Neural progenitor cell (in vitro differentiated cells): ENCODE measurements around the gene SIRT6. TPM values are rescaled to one million over a fixed set of nuclear protein-coding genes. Genes with fewer than 3 reads are reported as not detected.

Source experiments
- DNase-seq: peaks from one replicate; pipeline ENCODE4 v3.0.0-alpha.2; 2016; ENCODE audit warnings: low spot score
- H2AFZ ChIP-seq: fragments of 200-600 bp; sonication (generic); replicated peaks from 2 replicates; pipeline ENCODE4 v1.6.1; 2016; ENCODE audit warnings: antibody characterized with exemption
- H3F3A ChIP-seq: fragments of 200-600 bp; sonication (generic); 2 replicates; pipeline ENCODE4 v1.6.1; 2016; ENCODE audit warnings: antibody characterized with exemption, low read depth
- H3K27ac ChIP-seq: fragments of 200-600 bp; sonication (generic); 2 replicates; pipeline ENCODE4 v1.5.1; 2016; ENCODE audit warnings: mild to moderate bottlenecking
- H3K27me3 ChIP-seq: fragments of 200-600 bp; sonication (generic); 2 replicates; pipeline ENCODE4 v1.6.1; 2016; ENCODE audit warnings: mild to moderate bottlenecking, moderate library complexity
- H3K36me3 ChIP-seq: fragments of 200-600 bp; sonication (generic); 2 replicates; pipeline ENCODE4 v1.5.1; 2016
- H3K4me1 ChIP-seq: fragments of 200-600 bp; sonication (generic); 2 replicates; pipeline ENCODE4 v1.6.1; 2016; ENCODE audit warnings: mixed run types
- H3K4me2 ChIP-seq: fragments of 200-600 bp; sonication (generic); 2 replicates; pipeline ENCODE4 v1.6.1; 2016
- H3K4me3 ChIP-seq: fragments of 200-600 bp; sonication (generic); 2 replicates; pipeline ENCODE4 v1.5.1; 2016
- H3K79me2 ChIP-seq: fragments of 200-600 bp; sonication (generic); 2 replicates; pipeline ENCODE4 v1.6.1; 2016; ENCODE audit warnings: low read depth
- H3K9ac ChIP-seq: fragments of 200-600 bp; sonication (generic); 2 replicates; pipeline ENCODE4 v1.6.1; 2016
- H3K9me3 ChIP-seq: fragments of 200-600 bp; sonication (generic); 2 replicates; pipeline ENCODE4 v1.5.1; 2016; ENCODE audit warnings: low read depth
- H4K20me1 ChIP-seq: fragments of 200-600 bp; sonication (generic); 2 replicates; pipeline ENCODE4 v1.6.1; 2016; ENCODE audit warnings: low read depth
- H3K27ac Mint-ChIP-seq: 3 replicates; pipeline ENCODE4 v1.8.0; 2021; ENCODE audit warnings: mixed read lengths
- H3K27me3 Mint-ChIP-seq: 2 replicates; pipeline ENCODE4 v1.8.0; 2022; ENCODE audit warnings: low read depth, mild to moderate bottlenecking, inconsistent platforms, moderate library complexity, mixed read lengths; ENCODE audit not compliant: insufficient read depth
- H3K36me3 Mint-ChIP-seq: 3 replicates; pipeline ENCODE4 v1.8.0; 2021; ENCODE audit warnings: mixed read lengths
- H3K4me1 Mint-ChIP-seq: 3 replicates; pipeline ENCODE4 v1.8.0; 2021; ENCODE audit warnings: mixed read lengths
- H3K4me3 Mint-ChIP-seq: 3 replicates; pipeline ENCODE4 v1.8.0; 2021; ENCODE audit warnings: mild to moderate bottlenecking, moderate library complexity, mixed read lengths
- H3K9me3 Mint-ChIP-seq: 3 replicates; pipeline ENCODE4 v1.8.0; 2020; ENCODE audit warnings: mixed read lengths
- EZH2 ChIP-seq: fragments of 200-600 bp; sonication (generic); IDR thresholded peaks from 2 replicates; pipeline ENCODE4 v1.6.1; 2017; ENCODE audit warnings: antibody characterized with exemption, mild to moderate bottlenecking, moderate library complexity
- EZH2phosphoT487 ChIP-seq: fragments of 200-600 bp; sonication (generic); IDR thresholded peaks from 2 replicates; pipeline ENCODE4 v1.6.1; 2017; ENCODE audit warnings: antibody characterized with exemption
- total RNA-seq: library from RNA; depleted of rRNA; stranded (reverse); fragments of >200 nt; gene quantifications from 2 replicates; pipeline ENCODE4 v1.2.3, GENCODE V29; 2015; ENCODE audit warnings: low replicate concordance
- TF ChIP-seq, protein P1 (sequence below): fragments of 200-600 bp; sonication (generic); IDR thresholded peaks from 2 replicates; pipeline ENCODE4 v1.5.1; 2017; ENCODE audit warnings: antibody characterized with exemption, mild to moderate bottlenecking

SIRT6 gene
- total RNA-seq, 1 donor from 2014 or later: 20.1 TPM

DNA sequence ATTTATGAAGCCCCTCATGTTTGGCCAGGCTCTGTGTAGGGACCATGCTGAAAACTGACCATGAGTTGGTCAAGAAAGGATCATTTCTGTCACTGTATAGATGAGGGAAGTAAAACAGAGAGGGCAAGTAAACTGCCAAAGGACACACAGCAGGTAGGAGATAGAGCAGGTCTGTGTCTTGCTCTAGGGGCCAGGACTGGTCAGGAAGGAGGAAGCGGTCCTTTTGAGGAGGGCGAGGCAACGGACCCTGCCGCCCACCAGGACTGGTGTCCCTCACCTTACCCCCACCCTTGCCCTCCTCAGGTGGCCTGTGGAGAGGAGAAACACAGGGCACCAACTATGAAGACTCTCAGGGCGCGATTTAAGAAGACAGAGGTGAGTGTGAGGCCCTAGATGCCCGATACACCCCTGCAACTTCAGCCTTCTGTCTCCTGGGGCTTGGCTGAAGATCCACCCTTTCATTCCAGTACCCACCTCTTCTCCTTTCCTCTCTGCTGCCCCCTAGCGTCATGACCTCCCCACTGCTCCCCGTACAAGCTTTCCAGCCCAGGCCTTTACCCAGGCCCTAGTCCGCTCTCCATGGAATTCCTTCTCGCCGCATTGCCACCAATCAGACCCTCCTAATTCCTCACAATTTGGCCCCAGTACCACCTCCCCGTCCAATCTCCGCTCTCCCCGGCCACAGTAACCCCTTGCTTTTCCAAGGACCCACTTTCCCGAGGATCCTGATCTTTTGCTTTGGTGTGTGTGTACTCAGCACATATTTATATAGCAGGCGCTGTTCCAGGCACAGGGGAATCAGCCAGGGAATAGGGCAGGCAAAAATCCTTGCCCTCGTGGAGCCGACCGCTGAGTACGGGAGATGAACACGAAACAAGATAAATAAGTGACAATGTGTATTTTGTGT lies 4.0 kb upstream of the SIRT6 start:
- no peaks in the 10 kb centered on the region for H4K20me1 ChIP-seq
- no peaks in the 10 kb centered on the region for H3K4me1 ChIP-seq
- peak; percentile 90 for DNase-seq
- Mint-ChIP-seq H3K4me3 (peak overlapping the region; percentile 46), H3K27me3 (peaks cover 14% of the 10 kb centered on the region), H3K4me1 (peaks cover 11% of the 10 kb centered on the region), H3K27ac (no peak overlapping the region), H3K36me3 (no peaks in the 10 kb centered on the region), H3K9me3 (no peaks in the 10 kb centered on the region)
- peaks cover 6% of the 10 kb centered on the region for H3F3A ChIP-seq
- H3K79me2 ChIP-seq: peaks cover 7% of the 10 kb centered on the region
- TF ChIP-seq EZH2phosphoT487 (no peak), EZH2 (no peak)
- TF ChIP-seq, protein P1, sequence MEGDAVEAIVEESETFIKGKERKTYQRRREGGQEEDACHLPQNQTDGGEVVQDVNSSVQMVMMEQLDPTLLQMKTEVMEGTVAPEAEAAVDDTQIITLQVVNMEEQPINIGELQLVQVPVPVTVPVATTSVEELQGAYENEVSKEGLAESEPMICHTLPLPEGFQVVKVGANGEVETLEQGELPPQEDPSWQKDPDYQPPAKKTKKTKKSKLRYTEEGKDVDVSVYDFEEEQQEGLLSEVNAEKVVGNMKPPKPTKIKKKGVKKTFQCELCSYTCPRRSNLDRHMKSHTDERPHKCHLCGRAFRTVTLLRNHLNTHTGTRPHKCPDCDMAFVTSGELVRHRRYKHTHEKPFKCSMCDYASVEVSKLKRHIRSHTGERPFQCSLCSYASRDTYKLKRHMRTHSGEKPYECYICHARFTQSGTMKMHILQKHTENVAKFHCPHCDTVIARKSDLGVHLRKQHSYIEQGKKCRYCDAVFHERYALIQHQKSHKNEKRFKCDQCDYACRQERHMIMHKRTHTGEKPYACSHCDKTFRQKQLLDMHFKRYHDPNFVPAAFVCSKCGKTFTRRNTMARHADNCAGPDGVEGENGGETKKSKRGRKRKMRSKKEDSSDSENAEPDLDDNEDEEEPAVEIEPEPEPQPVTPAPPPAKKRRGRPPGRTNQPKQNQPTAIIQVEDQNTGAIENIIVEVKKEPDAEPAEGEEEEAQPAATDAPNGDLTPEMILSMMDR: peak; percentile 83
- no peaks in the 10 kb centered on the region for H3K27me3 ChIP-seq
- peak overlapping the region; percentile 80 for H2AFZ ChIP-seq
- no peaks in the 10 kb centered on the region for H3K9me3 ChIP-seq
- no peak overlapping the region for H3K4me3 ChIP-seq
- no peak overlapping the region for H3K4me2 ChIP-seq
- no peak overlapping the region for H3K27ac ChIP-seq
- H3K36me3 ChIP-seq: no peaks in the 10 kb centered on the region
- no peak overlapping the region for H3K9ac ChIP-seq

DNA sequence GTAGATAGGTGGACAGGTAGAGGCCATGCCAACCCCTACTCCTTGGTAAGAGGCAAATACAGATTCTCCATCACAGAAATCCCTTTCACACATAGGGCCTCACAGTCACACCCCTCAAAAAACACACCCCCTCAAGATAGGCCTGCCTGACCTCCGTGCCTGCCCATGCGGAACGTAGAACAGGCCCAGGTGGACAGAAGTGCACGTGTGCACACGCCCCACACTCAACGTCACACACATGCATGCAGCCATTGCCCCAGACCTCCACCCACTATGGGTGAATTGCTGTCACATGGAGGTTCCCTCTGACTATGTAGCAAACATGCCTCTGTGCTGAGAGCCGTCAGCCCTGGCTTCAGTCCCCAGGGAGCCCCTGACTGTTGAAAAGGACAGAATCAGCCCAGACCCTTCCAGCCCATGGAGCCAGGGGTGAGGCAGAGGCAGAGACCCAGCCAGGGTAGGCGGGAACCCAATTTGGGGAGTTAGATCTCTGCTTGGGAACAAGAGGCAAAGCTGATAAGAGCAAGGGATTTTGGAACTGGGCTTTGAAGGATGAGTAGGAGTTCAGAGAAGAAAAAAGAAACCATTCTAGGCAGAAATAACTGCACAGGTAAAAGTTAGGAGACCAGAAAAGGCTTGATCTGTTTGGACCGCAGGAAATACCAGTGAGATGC lies 3.2 kb upstream of the SIRT6 start:
- H3K27me3 Mint-ChIP-seq: peaks cover 14% of the 10 kb centered on the region
- H3K27ac Mint-ChIP-seq: no peak overlapping the region
- H3K27ac ChIP-seq: no peak overlapping the region
- H4K20me1 ChIP-seq: no peaks in the 10 kb centered on the region
- peaks cover 10% of the 10 kb centered on the region for H3K79me2 ChIP-seq
- no peak overlapping the region for H3K4me3 ChIP-seq
- no peak for TF ChIP-seq EZH2phosphoT487
- TF ChIP-seq, protein P1: no peak
- H3K9me3 ChIP-seq: no peaks in the 10 kb centered on the region
- no peaks in the 10 kb centered on the region for H3K36me3 Mint-ChIP-seq
- no peak overlapping the region for H3K9ac ChIP-seq
- no peaks in the 10 kb centered on the region for H3K4me1 ChIP-seq
- H3K36me3 ChIP-seq: no peaks in the 10 kb centered on the region
- DNase-seq: no peak
- H2AFZ ChIP-seq: no peak overlapping the region
- no peak overlapping the region for H3K4me3 Mint-ChIP-seq
- peaks cover 11% of the 10 kb centered on the region for H3K4me1 Mint-ChIP-seq
- H3K27me3 ChIP-seq: no peaks in the 10 kb centered on the region
- peaks cover 9% of the 10 kb centered on the region for H3F3A ChIP-seq
- H3K4me2 ChIP-seq: no peak overlapping the region
- H3K9me3 Mint-ChIP-seq: no peaks in the 10 kb centered on the region

DNA sequence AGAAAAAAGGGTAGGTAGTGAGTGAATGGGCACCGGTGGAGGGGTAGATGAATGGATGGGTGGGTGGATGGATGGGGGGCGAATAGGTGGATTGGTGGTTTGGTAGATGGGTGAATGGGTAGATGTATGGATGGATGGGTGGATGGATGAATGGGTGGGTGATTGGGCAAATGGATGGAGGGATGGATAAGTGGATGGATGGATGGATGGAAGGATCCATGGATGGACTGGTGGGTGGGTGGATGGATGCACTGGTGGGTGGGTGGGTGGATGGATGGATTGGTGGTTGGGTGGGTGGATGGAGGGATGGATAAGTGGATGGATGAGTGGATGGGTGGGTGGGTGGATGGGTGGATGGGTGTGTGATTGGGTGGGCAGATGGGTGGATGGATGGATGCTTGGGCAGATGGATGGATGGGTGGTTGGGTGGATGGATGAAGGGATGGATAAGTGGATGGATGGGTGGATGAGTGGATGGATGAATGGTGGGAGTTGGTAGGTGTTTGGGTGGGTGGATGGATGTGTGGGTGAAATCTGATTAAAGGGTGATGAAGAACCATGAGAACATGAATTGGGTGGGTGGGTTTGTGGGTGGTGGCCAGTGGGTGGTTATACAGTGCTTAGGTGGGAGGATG lies 2.5 kb upstream of the SIRT6 start:
- H3K4me2 ChIP-seq: no peak overlapping the region
- Mint-ChIP-seq H3K27ac (no peak overlapping the region), H3K4me3 (peak overlapping the region; percentile 39), H3K36me3 (no peaks in the 10 kb centered on the region), H3K27me3 (peaks cover 14% of the 10 kb centered on the region), H3K9me3 (no peaks in the 10 kb centered on the region), H3K4me1 (peaks cover 11% of the 10 kb centered on the region)
- H3K27me3 ChIP-seq: no peaks in the 10 kb centered on the region
- H4K20me1 ChIP-seq: no peaks in the 10 kb centered on the region
- no peak for TF ChIP-seq EZH2phosphoT487
- TF ChIP-seq EZH2: no peak
- TF ChIP-seq, protein P1: no peak
- H3K9me3 ChIP-seq: no peaks in the 10 kb centered on the region
- H3K4me1 ChIP-seq: no peaks in the 10 kb centered on the region
- no peak overlapping the region for H2AFZ ChIP-seq
- no peak for DNase-seq
- H3K36me3 ChIP-seq: no peaks in the 10 kb centered on the region
- no peak overlapping the region for H3K4me3 ChIP-seq
- H3K27ac ChIP-seq: no peak overlapping the region
- peaks cover 10% of the 10 kb centered on the region for H3K79me2 ChIP-seq
- peaks cover 11% of the 10 kb centered on the region for H3F3A ChIP-seq
- no peak overlapping the region for H3K9ac ChIP-seq
